ENCODE data around the gene INTS11. TPM values are rescaled to one million over a fixed set of nuclear protein-coding genes. Genes with fewer than 3 reads are reported as not detected.

INTS11 gene
- total and polyA plus RNA-seq, 9 of the 15 experiments (the other 6 are each of a cell fraction or from before 2014, with no cell fraction given), result 3.6 to 183 (median 110) TPM

DNA sequence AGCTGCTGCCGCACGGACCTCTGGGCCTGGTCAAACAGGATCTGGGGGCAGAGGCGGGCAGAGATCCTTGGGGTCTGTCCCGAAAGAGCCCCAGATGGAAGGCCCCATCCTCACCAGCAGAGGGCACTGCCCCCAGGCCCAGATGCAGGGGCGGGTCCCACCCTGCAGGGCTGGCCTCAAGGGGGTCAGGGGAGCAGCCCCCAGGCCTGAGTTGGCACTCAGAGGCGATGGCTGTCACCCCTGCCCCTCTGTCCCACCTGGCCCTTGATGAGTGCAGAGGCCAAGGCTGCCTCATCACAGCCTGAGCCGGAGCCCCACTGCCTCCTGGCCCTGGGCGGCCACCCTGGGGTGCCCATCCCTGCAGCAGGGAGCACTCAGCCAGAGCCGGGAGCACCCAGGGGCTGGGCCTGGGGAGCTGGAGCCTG is 22.4 kb downstream of the INTS11 start:
- no peak overlapping the region for H3K4me2 ChIP-seq (ENCODE audit: insufficient read depth, low read length)
- no peaks in the 10 kb centered on the region for H3K27me3 ChIP-seq (ENCODE audit: control insufficient read depth in 2 of 2, insufficient read depth in 2 of 2, low read length in 2 of 2)
- peak overlapping the region in 1 of 2 experiments; percentile 53; a peak in 2 of 4 replicates for H3K9ac ChIP-seq (ENCODE audit: insufficient read depth in 1 of 2, low read depth in 2 of 2, low read length in 2 of 2)
- H3K27ac ChIP-seq (ENCODE audit: extremely low read depth, low read depth, low read length), result no peak overlapping the region
- peaks cover 21% of the 10 kb centered on the region for H3K9me1 ChIP-seq (ENCODE audit: control insufficient read depth, insufficient read depth, low read length)
- ChIA-PET POLR2A (no interaction called here), CTCF (ENCODE audit: low intra/inter-chr PET ratio) (no interaction called here)
- H3K4me3 ChIP-seq, result no peak overlapping the region
- WGBS (ENCODE audit: insufficient coverage, low coverage, missing lambda C conversion rate), result 85% methylated on average over 9 of the region's 9 CpGs
- ATAC-seq, result no peak
- in situ Hi-C loops (cut with MboI), result no loop called here
- H4K20me1 ChIP-seq (replicated peaks; ENCODE audit: control insufficient read depth, insufficient read depth, low read length), result peaks cover 30% of the 10 kb centered on the region; the same call in 1 of the 2 replicates
- H3K79me2 ChIP-seq (ENCODE audit: control insufficient read depth, insufficient read depth, low read length), result peaks cover 29% of the 10 kb centered on the region
- DNase-seq (ENCODE audit: extremely low read depth in 1 of 4, low spot score in 3 of 4), result no peak
- intact Hi-C loops (cut with micrococcal nuclease), result loop anchor here (10.0 kb wide), 1 partner anchor 923 kb away; the partner anchor contains the start of gene SKI
- peaks cover 31 to 77% of the 10 kb centered on the region in 2 experiments for H3K4me1 ChIP-seq (replicated peaks in 1 of 2; ENCODE audit: control insufficient read depth in 2 of 2, insufficient read depth in 2 of 2, low read length in 2 of 2)
- no peak overlapping the region for H2AFZ ChIP-seq (ENCODE audit: low read depth, low read length)
- peaks cover 9% of the 10 kb centered on the region; the same call in 2 of the 3 replicates for H3K36me3 ChIP-seq (ENCODE audit: control insufficient read depth, insufficient read depth, low read length)
- H3K9me3 ChIP-seq (replicated peaks; ENCODE audit: control insufficient read depth, insufficient read depth, low read depth, low read length), result no peaks in the 10 kb centered on the region
- no peak for FAIRE-seq
- BruUV-seq (replicated peaks), result no TSS peak
- TF ChIP-seq, protein P1, sequence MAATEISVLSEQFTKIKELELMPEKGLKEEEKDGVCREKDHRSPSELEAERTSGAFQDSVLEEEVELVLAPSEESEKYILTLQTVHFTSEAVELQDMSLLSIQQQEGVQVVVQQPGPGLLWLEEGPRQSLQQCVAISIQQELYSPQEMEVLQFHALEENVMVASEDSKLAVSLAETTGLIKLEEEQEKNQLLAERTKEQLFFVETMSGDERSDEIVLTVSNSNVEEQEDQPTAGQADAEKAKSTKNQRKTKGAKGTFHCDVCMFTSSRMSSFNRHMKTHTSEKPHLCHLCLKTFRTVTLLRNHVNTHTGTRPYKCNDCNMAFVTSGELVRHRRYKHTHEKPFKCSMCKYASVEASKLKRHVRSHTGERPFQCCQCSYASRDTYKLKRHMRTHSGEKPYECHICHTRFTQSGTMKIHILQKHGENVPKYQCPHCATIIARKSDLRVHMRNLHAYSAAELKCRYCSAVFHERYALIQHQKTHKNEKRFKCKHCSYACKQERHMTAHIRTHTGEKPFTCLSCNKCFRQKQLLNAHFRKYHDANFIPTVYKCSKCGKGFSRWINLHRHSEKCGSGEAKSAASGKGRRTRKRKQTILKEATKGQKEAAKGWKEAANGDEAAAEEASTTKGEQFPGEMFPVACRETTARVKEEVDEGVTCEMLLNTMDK (IDR thresholded peaks at IDR 0.05; ENCODE audit: borderline replicate concordance, insufficient read depth, low read depth, low read length, poor library complexity, severe bottlenecking), result peak; percentile 14
- TF ChIP-seq PHB2 (IDR thresholded peaks at IDR 0.05; ENCODE audit: low read depth) (no peak), BACH1 (tag; IDR thresholded peaks at IDR 0.05) (no peak), ZFP30 (CRISPR knock-in tag; IDR thresholded peaks at IDR 0.05; ENCODE audit: borderline replicate concordance) (no peak)
- TF ChIP-seq, protein P2, sequence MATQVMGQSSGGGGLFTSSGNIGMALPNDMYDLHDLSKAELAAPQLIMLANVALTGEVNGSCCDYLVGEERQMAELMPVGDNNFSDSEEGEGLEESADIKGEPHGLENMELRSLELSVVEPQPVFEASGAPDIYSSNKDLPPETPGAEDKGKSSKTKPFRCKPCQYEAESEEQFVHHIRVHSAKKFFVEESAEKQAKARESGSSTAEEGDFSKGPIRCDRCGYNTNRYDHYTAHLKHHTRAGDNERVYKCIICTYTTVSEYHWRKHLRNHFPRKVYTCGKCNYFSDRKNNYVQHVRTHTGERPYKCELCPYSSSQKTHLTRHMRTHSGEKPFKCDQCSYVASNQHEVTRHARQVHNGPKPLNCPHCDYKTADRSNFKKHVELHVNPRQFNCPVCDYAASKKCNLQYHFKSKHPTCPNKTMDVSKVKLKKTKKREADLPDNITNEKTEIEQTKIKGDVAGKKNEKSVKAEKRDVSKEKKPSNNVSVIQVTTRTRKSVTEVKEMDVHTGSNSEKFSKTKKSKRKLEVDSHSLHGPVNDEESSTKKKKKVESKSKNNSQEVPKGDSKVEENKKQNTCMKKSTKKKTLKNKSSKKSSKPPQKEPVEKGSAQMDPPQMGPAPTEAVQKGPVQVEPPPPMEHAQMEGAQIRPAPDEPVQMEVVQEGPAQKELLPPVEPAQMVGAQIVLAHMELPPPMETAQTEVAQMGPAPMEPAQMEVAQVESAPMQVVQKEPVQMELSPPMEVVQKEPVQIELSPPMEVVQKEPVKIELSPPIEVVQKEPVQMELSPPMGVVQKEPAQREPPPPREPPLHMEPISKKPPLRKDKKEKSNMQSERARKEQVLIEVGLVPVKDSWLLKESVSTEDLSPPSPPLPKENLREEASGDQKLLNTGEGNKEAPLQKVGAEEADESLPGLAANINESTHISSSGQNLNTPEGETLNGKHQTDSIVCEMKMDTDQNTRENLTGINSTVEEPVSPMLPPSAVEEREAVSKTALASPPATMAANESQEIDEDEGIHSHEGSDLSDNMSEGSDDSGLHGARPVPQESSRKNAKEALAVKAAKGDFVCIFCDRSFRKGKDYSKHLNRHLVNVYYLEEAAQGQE (IDR thresholded peaks at IDR 0.05; ENCODE audit: borderline replicate concordance), result 0 out of 2 replicates have a peak, but pooled peaks have one; percentile 10
- TF ChIP-seq, protein P2 (CRISPR knock-in tag; IDR thresholded peaks at IDR 0.05; ENCODE audit: low read depth), result no peak
- TF ChIP-seq, protein P3, sequence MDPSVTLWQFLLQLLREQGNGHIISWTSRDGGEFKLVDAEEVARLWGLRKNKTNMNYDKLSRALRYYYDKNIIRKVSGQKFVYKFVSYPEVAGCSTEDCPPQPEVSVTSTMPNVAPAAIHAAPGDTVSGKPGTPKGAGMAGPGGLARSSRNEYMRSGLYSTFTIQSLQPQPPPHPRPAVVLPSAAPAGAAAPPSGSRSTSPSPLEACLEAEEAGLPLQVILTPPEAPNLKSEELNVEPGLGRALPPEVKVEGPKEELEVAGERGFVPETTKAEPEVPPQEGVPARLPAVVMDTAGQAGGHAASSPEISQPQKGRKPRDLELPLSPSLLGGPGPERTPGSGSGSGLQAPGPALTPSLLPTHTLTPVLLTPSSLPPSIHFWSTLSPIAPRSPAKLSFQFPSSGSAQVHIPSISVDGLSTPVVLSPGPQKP (CRISPR knock-in tag; IDR thresholded peaks at IDR 0.05), result no peak
- TF ChIP-seq, protein P4, sequence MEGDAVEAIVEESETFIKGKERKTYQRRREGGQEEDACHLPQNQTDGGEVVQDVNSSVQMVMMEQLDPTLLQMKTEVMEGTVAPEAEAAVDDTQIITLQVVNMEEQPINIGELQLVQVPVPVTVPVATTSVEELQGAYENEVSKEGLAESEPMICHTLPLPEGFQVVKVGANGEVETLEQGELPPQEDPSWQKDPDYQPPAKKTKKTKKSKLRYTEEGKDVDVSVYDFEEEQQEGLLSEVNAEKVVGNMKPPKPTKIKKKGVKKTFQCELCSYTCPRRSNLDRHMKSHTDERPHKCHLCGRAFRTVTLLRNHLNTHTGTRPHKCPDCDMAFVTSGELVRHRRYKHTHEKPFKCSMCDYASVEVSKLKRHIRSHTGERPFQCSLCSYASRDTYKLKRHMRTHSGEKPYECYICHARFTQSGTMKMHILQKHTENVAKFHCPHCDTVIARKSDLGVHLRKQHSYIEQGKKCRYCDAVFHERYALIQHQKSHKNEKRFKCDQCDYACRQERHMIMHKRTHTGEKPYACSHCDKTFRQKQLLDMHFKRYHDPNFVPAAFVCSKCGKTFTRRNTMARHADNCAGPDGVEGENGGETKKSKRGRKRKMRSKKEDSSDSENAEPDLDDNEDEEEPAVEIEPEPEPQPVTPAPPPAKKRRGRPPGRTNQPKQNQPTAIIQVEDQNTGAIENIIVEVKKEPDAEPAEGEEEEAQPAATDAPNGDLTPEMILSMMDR (IDR thresholded peaks at IDR 0.05 in 2 of 3, conservative IDR thresholded peaks at IDR 0.05 in 1 of 3; ENCODE audit: insufficient read depth in 2 of 3, low read depth in 1 of 3, low read length in 3 of 3), result peak; percentile 58 to 71 (median 66)

All from K562 (cell line).